Fibroblast of skin of left quadriceps (primary cell): ENCODE results near the gene PRKCA.
"Not testable (repeated sequence)": the region's sequence is repeated elsewhere in the genome, so short reads cannot be mapped to it uniquely, and the experiment has no call there.

Source experiments
- DNase-seq, 2 experiments: peaks; one replicate each; pipeline ENCODE4 v3.0.0-alpha.2; 2013; ENCODE audit warnings: low read depth in 2 of 2

PRKCA gene

GRCh38 chr17:66679631-66680517, 377.5 kb downstream of the PRKCA start:
- DNase-seq, result no peak

- no peak for DNase-seq
These were observed 379.9 kb downstream of the PRKCA start for GRCh38 chr17:66682283-66682682.

GRCh38 chr17:66684261-66684660, 381.8 kb downstream of the PRKCA start:
- DNase-seq, result no peak

GRCh38 chr17:66684731-66685130, 382.3 kb downstream of the PRKCA start:
- DNase-seq, result peak; percentile 17 to 28

- no peak for DNase-seq
These were observed 384.2 kb downstream of the PRKCA start for GRCh38 chr17:66686601-66687000.

- no peak for DNase-seq
These were observed 385.3 kb downstream of the PRKCA start for GRCh38 chr17:66687570-66688284.

- DNase-seq, result no peak
These were observed 386.8 kb downstream of the PRKCA start for GRCh38 chr17:66689221-66689620.

- no peak for DNase-seq
These were observed 387.8 kb downstream of the PRKCA start for GRCh38 chr17:66690166-66690565.

- DNase-seq, result no peak
These were observed 389.4 kb downstream of the PRKCA start for GRCh38 chr17:66691644-66692420.

- no peak for DNase-seq
These were observed 389.9 kb downstream of the PRKCA start for GRCh38 chr17:66692421-66692690.

- no peak for DNase-seq
These were observed 392.7 kb downstream of the PRKCA start for GRCh38 chr17:66695098-66695497.

GRCh38 chr17:66698270-66698669, 395.9 kb downstream of the PRKCA start:
- DNase-seq, result no peak

- no peak for DNase-seq
These were observed 399.0 kb downstream of the PRKCA start for GRCh38 chr17:66701462-66701861.

- DNase-seq, result no peak
These were observed 399.9 kb downstream of the PRKCA start for GRCh38 chr17:66702106-66702936.

GRCh38 chr17:66704858-66705520, 402.6 kb downstream of the PRKCA start:
- no peak for DNase-seq

GRCh38 chr17:66706851-66707450, 404.5 kb downstream of the PRKCA start:
- no peak for DNase-seq

GRCh38 chr17:66711401-66711800, 409.0 kb downstream of the PRKCA start:
- DNase-seq, result no peak

GRCh38 chr17:66711881-66712321, 409.5 kb downstream of the PRKCA start:
- no peak for DNase-seq

- no peak for DNase-seq
These were observed 410.0 kb downstream of the PRKCA start for GRCh38 chr17:66712453-66712852.

- not testable (repeated sequence) for DNase-seq
These were observed 410.7 kb downstream of the PRKCA start for GRCh38 chr17:66713021-66713532.
